Memory B cell (primary cell): Measurements from ENCODE around the gene PDE8B.
"Not testable (repeated sequence)": the region's sequence is repeated elsewhere in the genome, so short reads cannot be mapped to it uniquely, and the experiment has no call there.

Experiments
- ATAC-seq: fragments of 150-1000 bp; cut with Tn5 transposase; 2 replicates; pipeline ENCODE4 v1.10.0; 2021; ENCODE audit warnings: low read depth, mild to moderate bottlenecking, moderate library complexity
- DNase-seq, 2 donors: peaks; one replicate each; pipeline ENCODE4 v3.0.0; 2022; ENCODE audit warnings: low spot score in 2 of 2
- H3K27ac Mint-ChIP-seq: one replicate; pipeline ENCODE4 v1.8.0; 2022; ENCODE audit warnings: mild to moderate bottlenecking, moderate library complexity, mixed read lengths
- H3K27me3 Mint-ChIP-seq: one replicate; pipeline ENCODE4 v1.8.0; 2022; ENCODE audit warnings: mixed read lengths
- H3K36me3 Mint-ChIP-seq: one replicate; pipeline ENCODE4 v1.8.0; 2022; ENCODE audit warnings: mild to moderate bottlenecking, mixed read lengths
- H3K4me1 Mint-ChIP-seq: one replicate; pipeline ENCODE4 v1.8.0; 2022; ENCODE audit warnings: mixed read lengths
- H3K4me3 Mint-ChIP-seq: one replicate; pipeline ENCODE4 v1.8.0; 2022; ENCODE audit warnings: mild to moderate bottlenecking, moderate library complexity, mixed read lengths
- H3K9me3 Mint-ChIP-seq: one replicate; pipeline ENCODE4 v1.8.0; 2022; ENCODE audit warnings: mixed read lengths

PDE8B gene

GRCh38 chr5:77376609-77377300 is 166.3 kb downstream of the PDE8B start:
- Mint-ChIP-seq H3K27me3 (peaks cover 6% of the 10 kb centered on the region), H3K9me3 (no peaks in the 10 kb centered on the region), H3K36me3 (no peaks in the 10 kb centered on the region), H3K27ac (no peak overlapping the region), H3K4me1 (peaks cover 6% of the 10 kb centered on the region), H3K4me3 (no peak overlapping the region)
- no peak for ATAC-seq
- DNase-seq, result no peak

- DNase-seq, result no peak
- ATAC-seq, result no peak
- no peak overlapping the region for H3K4me3 Mint-ChIP-seq
- no peak overlapping the region for H3K27ac Mint-ChIP-seq
- H3K36me3 Mint-ChIP-seq, result no peaks in the 10 kb centered on the region
- H3K4me1 Mint-ChIP-seq, result peaks cover 10% of the 10 kb centered on the region
- peaks cover 6% of the 10 kb centered on the region for H3K27me3 Mint-ChIP-seq
- peaks cover 4% of the 10 kb centered on the region for H3K9me3 Mint-ChIP-seq
These were observed 169.1 kb downstream of the PDE8B start for GRCh38 chr5:77379558-77380061.

GRCh38 chr5:77380636-77381035 is 170.2 kb downstream of the PDE8B start:
- no peak for DNase-seq
- no peaks in the 10 kb centered on the region for H3K36me3 Mint-ChIP-seq
- peaks cover 10% of the 10 kb centered on the region for H3K4me1 Mint-ChIP-seq
- H3K27me3 Mint-ChIP-seq, result peaks cover 4% of the 10 kb centered on the region
- peaks cover 4% of the 10 kb centered on the region for H3K9me3 Mint-ChIP-seq
- H3K27ac Mint-ChIP-seq, result no peak overlapping the region
- no peak for ATAC-seq
- no peak overlapping the region for H3K4me3 Mint-ChIP-seq

GRCh38 chr5:77383336-77383735 is 172.9 kb downstream of the PDE8B start:
- H3K9me3 Mint-ChIP-seq, ATAC-seq, H3K27me3 Mint-ChIP-seq, H3K36me3 Mint-ChIP-seq, DNase-seq, H3K4me3 Mint-ChIP-seq, H3K27ac Mint-ChIP-seq: not testable (repeated sequence)
- peaks cover 10% of the 10 kb centered on the region for H3K4me1 Mint-ChIP-seq

- not testable (repeated sequence) for ATAC-seq, H3K36me3 Mint-ChIP-seq, H3K27ac Mint-ChIP-seq, H3K4me1 Mint-ChIP-seq, H3K27me3 Mint-ChIP-seq, DNase-seq, H3K4me3 Mint-ChIP-seq, H3K9me3 Mint-ChIP-seq
These were observed 175.9 kb downstream of the PDE8B start for GRCh38 chr5:77386340-77386739.

GRCh38 chr5:77389746-77390145 is 179.3 kb downstream of the PDE8B start:
- no peak for DNase-seq
- no peak overlapping the region for H3K4me3 Mint-ChIP-seq
- no peak overlapping the region for H3K27ac Mint-ChIP-seq
- no peaks in the 10 kb centered on the region for H3K9me3 Mint-ChIP-seq
- no peaks in the 10 kb centered on the region for H3K4me1 Mint-ChIP-seq
- peaks cover 7% of the 10 kb centered on the region for H3K27me3 Mint-ChIP-seq
- ATAC-seq, result no peak
- no peaks in the 10 kb centered on the region for H3K36me3 Mint-ChIP-seq

- H3K27ac Mint-ChIP-seq, result no peak overlapping the region
- peaks cover 7% of the 10 kb centered on the region for H3K27me3 Mint-ChIP-seq
- ATAC-seq (no peak), DNase-seq (no peak)
- no peaks in the 10 kb centered on the region for H3K36me3 Mint-ChIP-seq
- H3K4me1 Mint-ChIP-seq, result no peaks in the 10 kb centered on the region
- H3K9me3 Mint-ChIP-seq, result no peaks in the 10 kb centered on the region
- H3K4me3 Mint-ChIP-seq, result no peak overlapping the region
These were observed 179.7 kb downstream of the PDE8B start for GRCh38 chr5:77390221-77390620.

- H3K27me3 Mint-ChIP-seq, result peaks cover 7% of the 10 kb centered on the region
- ATAC-seq (no peak), DNase-seq (no peak)
- no peaks in the 10 kb centered on the region for H3K9me3 Mint-ChIP-seq
- no peak overlapping the region for H3K27ac Mint-ChIP-seq
- H3K4me1 Mint-ChIP-seq, result no peaks in the 10 kb centered on the region
- no peak overlapping the region for H3K4me3 Mint-ChIP-seq
- H3K36me3 Mint-ChIP-seq, result no peaks in the 10 kb centered on the region
These were observed 180.3 kb downstream of the PDE8B start for GRCh38 chr5:77390795-77391194.

GRCh38 chr5:77391240-77391765 is 180.8 kb downstream of the PDE8B start:
- Mint-ChIP-seq H3K27me3 (peaks cover 7% of the 10 kb centered on the region), H3K27ac (no peak overlapping the region), H3K4me1 (no peaks in the 10 kb centered on the region), H3K9me3 (no peaks in the 10 kb centered on the region), H3K4me3 (no peak overlapping the region), H3K36me3 (no peaks in the 10 kb centered on the region)
- DNase-seq (no peak), ATAC-seq (no peak)

GRCh38 chr5:77394064-77394715 is 183.7 kb downstream of the PDE8B start:
- no peaks in the 10 kb centered on the region for H3K4me1 Mint-ChIP-seq
- no peaks in the 10 kb centered on the region for H3K36me3 Mint-ChIP-seq
- no peaks in the 10 kb centered on the region for H3K9me3 Mint-ChIP-seq
- peaks cover 7% of the 10 kb centered on the region for H3K27me3 Mint-ChIP-seq
- ATAC-seq (no peak), DNase-seq (no peak)
- H3K27ac Mint-ChIP-seq, result no peak overlapping the region
- H3K4me3 Mint-ChIP-seq, result no peak overlapping the region

GRCh38 chr5:77396017-77396416 is 185.5 kb downstream of the PDE8B start:
- Mint-ChIP-seq H3K27ac (no peak overlapping the region), H3K9me3 (no peaks in the 10 kb centered on the region), H3K27me3 (peaks cover 1% of the 10 kb centered on the region), H3K4me1 (no peaks in the 10 kb centered on the region), H3K36me3 (no peaks in the 10 kb centered on the region), H3K4me3 (no peak overlapping the region)
- no peak for ATAC-seq
- DNase-seq, result no peak

- H3K27me3 Mint-ChIP-seq, result no peaks in the 10 kb centered on the region
- no peak overlapping the region for H3K4me3 Mint-ChIP-seq
- no peaks in the 10 kb centered on the region for H3K9me3 Mint-ChIP-seq
- DNase-seq (no peak), ATAC-seq (no peak)
- no peaks in the 10 kb centered on the region for H3K36me3 Mint-ChIP-seq
- no peaks in the 10 kb centered on the region for H3K4me1 Mint-ChIP-seq
- H3K27ac Mint-ChIP-seq, result no peak overlapping the region
These were observed 187.3 kb downstream of the PDE8B start for GRCh38 chr5:77397686-77398292.

- Mint-ChIP-seq H3K27me3 (no peaks in the 10 kb centered on the region), H3K4me1 (no peaks in the 10 kb centered on the region), H3K36me3 (no peaks in the 10 kb centered on the region), H3K27ac (no peak overlapping the region), H3K9me3 (no peaks in the 10 kb centered on the region), H3K4me3 (no peak overlapping the region)
- DNase-seq (no peak), ATAC-seq (no peak)
These were observed 188.0 kb downstream of the PDE8B start for GRCh38 chr5:77398458-77398857.

- ATAC-seq (no peak), DNase-seq (no peak)
- Mint-ChIP-seq H3K9me3 (no peaks in the 10 kb centered on the region), H3K4me1 (no peaks in the 10 kb centered on the region), H3K27me3 (no peaks in the 10 kb centered on the region), H3K4me3 (no peak overlapping the region), H3K36me3 (no peaks in the 10 kb centered on the region), H3K27ac (no peak overlapping the region)
These were observed 188.4 kb downstream of the PDE8B start for GRCh38 chr5:77398896-77399295.
